Tibial nerve (tissue), 4 donors: ENCODE results near the gene ALDH3A1.

Experiments used
- EP300 ChIP-seq, 2 donors: sonication (generic); formaldehyde crosslinking; IDR thresholded peaks; one replicate each; pipeline ENCODE4 v1.6.1; 2017; ENCODE audit warnings: antibody characterized with exemption in 2 of 2, mild to moderate bottlenecking in 1 of 2
- TF ChIP-seq, protein P1 (sequence below), 5 experiments: fragments of 200-600 bp in 3 of 5; fragments of 450-650 bp in 2 of 5; sonication (generic) in 3 of 5; IDR thresholded peaks; one replicate each; pipeline ENCODE4 v1.5.1; 2016 to 2019; ENCODE audit warnings: antibody characterized with exemption in 5 of 5, mild to moderate bottlenecking in 3 of 5, moderate library complexity in 2 of 5

GRCh38 chr17:19770985-19771735 lies 23.1 kb upstream of the ALDH3A1 start:
- TF ChIP-seq, protein P1, sequence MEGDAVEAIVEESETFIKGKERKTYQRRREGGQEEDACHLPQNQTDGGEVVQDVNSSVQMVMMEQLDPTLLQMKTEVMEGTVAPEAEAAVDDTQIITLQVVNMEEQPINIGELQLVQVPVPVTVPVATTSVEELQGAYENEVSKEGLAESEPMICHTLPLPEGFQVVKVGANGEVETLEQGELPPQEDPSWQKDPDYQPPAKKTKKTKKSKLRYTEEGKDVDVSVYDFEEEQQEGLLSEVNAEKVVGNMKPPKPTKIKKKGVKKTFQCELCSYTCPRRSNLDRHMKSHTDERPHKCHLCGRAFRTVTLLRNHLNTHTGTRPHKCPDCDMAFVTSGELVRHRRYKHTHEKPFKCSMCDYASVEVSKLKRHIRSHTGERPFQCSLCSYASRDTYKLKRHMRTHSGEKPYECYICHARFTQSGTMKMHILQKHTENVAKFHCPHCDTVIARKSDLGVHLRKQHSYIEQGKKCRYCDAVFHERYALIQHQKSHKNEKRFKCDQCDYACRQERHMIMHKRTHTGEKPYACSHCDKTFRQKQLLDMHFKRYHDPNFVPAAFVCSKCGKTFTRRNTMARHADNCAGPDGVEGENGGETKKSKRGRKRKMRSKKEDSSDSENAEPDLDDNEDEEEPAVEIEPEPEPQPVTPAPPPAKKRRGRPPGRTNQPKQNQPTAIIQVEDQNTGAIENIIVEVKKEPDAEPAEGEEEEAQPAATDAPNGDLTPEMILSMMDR (IDR thresholded peaks at IDR 0.05): no peak
- peak in 1 of 2 donors; percentile 49 for TF ChIP-seq EP300 (IDR thresholded peaks at IDR 0.05)
